HG03066 (cell line): Measurements from ENCODE around the gene ACSF3.
A peak's percentile ranks its signal among the peaks of the same experiment; 100 is the strongest.

Experiments
- ATAC-seq: cut with Tn5 transposase; IDR thresholded peaks from one replicate; pipeline ENCODE4 v1.9.1; 2021; ENCODE audit warnings: low read depth; ENCODE audit not compliant: unreplicated experiment

Gene ACSF3

DNA sequence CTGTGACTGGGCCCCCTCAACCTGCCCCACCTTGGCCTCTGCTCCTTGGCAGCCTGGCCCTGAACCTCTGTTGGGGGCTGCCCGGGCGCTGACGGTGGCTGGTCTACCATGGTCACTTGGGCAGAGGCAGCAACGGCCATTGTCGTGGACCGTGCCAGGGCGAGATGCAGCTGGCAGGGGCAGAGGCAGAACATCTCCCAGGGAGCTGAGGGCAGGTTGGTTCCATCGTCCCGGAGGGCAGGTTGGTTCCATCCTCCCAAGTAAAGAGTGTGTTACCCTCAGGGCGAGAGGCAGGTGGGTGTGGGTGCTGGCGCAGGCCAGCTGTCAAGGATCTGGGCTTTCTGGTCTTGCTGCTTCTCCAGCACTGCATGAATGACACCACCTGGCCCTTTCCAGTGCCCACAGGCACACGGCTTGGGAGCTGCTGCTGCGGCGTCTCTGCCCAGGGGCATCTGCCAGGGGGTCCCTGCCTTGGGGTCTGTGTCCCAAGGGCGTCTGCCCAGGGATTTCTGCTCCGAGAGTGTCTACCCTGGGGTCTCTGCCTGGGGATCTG is 12.0 kb downstream of the ACSF3 start:
- no peak for ATAC-seq

DNA sequence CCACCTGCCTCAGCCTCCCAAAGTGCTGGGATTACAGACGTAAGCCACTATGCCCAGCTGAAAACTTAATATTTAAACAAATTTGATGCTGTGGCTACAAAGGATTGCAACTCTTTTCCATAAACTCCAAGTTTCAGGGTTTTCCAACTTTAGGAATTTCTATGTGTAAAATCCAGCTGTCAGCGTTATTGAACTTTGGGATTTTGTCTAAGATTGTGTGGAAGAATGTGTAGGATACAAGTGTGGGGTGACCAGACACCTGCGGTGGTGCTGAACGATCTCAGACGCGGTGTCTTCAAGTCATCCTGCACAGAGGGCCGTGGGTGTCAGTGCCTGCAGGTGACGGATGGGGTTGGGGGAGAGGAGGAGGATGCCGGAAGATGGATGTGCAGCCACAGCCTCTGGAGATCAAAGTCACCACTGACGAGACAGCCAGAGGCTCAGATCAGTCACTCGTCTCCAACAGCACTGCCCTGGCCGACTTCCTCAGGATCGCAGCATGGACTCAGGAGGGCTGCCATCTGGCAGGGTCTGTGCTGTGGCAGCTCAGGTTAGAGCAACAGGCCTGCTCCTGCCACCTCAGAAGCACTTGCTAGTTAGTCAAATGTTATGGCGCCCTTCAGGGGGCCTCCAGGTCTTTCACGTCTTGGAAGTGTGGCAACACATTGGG is 13.0 kb downstream of the ACSF3 start:
- ATAC-seq = no peak

DNA sequence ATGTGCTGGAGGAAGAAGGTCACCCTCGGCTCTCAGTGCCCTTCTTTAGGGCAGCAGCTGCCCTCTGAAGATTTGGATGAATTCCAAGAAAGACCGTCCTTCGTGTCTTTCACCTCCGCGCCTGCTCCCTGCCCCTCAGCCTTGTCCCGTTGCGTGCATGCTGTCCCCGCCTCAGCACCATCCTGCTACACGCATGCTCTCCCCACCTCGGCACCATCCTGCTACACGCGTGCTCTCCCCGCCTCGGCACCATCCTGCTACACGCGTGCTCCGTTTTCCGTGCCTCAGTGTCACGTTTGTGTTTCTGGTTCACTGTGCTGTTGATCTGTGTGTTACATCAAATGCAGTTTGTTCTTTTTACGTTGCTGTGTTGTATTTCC is 13.5 kb downstream of the ACSF3 start:
- no peak for ATAC-seq

DNA sequence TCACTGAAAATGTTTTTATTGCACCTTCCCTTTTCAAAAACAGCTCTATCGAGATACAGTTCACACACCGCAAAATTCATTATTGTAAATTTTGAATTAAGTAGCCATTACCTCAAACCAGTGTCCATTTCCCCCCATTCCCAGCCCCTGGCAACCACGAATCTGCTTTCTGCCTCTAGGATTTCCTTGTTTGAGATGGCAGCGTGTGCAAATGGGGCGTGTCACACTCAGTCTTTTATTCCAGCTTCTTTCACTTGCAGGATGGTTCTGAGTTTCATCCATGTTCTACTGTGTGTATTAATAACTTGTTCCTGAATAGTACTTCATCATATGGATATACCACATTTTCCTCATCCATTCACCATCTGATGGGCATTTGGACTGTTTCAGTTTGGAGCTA is 14.8 kb downstream of the ACSF3 start:
- ATAC-seq = no peak

DNA sequence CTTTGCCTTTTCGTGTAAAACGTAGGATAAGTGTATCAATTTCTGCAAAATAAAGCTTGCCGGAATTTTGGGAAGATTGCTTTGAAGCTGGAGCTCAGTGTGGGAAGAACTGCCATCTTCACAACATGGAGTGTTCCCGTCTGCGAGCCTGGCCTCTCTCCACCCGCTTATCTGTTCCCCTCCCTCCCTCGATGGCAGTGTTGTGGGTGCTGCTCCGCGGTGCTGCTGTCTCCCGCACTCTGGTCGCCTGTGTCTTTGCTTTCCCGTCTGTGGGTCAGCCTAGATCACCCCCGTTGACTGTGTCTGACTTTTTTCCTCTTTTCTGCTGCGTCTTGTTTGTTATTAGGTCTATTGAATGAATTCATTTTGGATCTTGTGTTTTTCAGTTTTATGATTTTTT is 17.0 kb downstream of the ACSF3 start:
- ATAC-seq = no peak

DNA sequence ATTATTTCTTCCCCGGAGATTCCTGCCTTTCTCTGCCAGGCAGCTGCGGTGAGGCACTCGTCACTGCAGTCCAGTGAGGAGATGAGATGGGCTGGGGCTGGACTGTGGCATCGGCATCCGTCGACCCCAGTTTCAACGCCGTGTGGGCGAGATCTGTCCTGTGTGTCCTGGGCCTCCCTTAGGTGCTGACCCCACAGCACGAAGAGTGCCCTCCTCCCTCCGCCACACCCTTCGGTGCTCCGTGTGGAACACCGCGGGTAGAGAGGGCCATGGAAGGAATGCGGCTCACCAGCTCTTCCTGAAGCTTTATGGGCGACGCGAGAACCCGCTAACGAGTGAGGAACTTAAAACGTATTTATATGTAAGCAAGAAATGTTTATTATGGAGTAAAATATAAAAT is 17.6 kb downstream of the ACSF3 start:
- no peak for ATAC-seq

DNA sequence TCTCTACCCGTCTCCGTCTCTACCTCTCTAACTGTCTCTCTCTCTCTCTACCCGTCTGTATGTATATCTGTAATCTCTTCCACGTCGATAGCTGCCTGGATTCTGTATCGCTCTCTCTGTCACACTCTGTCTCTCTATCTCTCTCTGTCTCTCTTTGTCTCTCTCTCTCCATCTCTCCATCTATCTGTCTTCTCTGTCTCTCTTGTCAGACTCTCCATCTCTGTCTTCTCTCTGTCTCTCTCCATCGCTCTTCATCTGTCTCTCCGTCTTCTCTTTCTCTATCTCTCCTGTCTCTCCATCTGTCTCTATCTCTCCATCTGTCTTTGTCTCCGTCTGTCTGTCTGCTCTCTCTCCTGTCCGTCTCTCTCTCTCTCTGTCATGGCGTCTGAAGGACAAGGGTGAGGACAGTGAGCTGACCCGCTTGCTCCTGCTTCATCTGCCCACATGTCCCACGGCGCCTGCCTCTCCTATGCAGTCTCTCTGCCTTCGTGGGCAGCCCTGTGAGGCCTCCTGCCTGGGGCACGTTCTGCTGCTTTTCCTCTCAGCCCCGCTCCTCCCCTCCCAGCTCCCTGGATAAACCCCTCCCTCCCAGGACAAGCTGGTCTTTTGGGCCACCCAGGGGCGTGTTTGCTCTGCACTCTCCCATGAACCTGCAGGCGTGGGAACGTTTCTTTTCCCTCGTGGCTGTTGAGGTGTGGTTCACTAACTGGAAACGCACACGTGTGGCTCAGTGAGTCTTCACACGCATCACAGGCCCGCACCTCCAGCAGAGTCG is 18.9 kb downstream of the ACSF3 start:
- no peak for ATAC-seq

DNA sequence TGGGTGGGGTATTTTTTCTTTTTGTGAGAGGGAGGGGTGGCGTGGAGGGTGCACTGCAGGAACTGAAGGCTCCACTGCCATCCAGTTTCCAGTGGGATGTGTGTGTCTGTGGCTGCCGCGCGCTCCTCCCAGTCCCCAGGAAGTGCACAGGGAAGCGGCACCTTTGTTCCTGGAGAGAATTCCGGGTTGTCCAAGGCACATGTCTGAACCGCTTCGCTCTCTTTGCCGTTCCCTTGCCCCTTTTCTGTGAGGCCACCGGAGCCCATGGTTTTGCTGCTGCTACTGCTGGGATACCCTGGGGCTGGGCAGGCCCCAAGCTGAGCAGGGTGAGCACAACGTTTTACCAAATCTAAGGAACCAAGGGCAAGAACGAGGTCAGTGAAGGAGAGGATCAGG is 19.5 kb downstream of the ACSF3 start:
- ATAC-seq = no peak

DNA sequence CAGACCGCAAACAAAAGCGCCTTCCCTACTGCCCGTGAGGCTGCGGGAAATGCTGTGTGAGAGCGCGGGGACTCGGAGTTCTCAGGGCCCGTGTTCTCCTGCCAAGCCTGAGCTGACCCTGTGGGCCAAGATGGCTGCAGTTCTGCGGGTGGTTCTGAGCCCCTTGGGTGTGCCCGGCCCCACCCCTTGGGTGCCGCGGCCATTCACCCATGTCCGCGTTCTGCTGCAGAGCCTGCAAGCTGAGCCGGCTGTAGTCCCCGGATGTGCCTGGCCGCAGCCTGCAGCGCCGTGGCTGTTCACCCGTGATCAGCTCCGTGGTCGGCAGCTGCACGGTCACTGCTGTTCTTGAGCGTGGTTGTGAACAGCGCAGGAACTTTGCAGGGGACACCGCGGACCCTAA is 20.0 kb downstream of the ACSF3 start:
- ATAC-seq = no peak

DNA sequence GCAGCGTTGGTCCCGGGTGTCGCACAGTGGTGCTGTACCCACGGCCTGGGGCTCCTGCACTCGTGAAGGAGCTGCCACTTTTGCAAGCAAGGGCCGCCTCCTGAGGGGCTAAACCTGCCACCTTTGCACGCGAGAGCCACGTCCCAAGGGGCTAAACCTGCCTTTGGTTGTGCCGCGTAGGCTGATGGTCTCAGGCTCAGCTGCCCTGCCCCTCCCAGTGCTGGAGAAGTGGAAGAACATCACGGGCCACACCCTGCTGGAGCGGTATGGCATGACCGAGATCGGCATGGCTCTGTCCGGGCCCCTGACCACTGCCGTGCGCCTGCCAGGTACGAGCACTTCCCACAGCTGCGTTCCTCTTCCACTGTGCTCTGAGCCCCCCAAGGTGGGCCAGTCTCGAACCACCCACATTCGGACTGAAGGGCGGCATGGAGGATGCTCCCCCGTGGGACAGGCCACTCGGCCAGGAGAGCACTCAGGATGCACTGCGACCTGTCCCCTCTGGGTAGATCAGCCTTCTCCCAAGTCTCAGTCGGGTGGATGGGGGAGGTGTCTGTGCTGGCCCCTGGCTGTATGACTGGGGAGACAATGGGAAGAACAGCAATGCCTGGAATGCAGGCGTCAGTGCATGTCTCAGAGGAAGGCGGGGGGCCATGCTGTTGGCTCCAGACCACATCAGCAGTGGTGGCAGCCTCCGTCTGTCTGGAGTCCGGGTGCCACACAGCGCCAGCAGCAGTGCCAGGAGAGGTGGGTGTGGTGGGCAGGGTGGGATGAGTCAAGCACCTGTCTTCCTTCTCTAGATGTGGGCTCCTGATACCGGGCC is 20.7 kb downstream of the ACSF3 start:
- no peak for ATAC-seq

DNA sequence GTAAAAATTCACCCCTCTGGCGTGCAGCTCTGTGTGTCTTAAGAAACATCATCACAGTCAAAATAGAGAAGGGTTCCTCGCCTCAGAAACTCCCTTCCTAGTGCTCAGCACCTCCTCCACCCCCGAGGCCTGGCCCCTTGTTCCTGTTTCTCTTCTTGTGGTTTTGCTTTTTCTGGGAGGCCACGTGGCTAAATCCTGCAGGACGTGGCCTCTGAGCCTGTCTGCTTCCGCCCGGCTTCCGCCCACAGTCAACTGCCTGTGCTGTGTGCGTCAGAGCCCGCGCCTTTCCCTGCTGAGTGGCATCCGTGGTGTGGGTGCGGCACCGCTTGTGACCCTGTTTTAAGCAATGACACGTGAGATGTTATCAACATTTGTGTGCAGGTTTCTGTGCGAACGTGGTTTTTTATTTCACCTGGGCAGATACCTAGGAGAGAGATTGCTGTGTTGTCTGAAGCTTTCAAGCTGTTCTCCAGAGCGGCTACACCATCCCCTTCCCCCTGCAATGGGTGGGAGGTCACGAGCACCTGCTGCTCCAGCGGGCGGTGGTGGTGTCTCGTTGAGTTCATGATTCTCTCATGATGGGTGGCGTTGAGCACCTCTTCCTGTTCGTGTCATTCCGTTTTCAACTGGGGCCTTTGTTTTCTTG is 21.7 kb downstream of the ACSF3 start:
- ATAC-seq = peak; percentile 76

DNA sequence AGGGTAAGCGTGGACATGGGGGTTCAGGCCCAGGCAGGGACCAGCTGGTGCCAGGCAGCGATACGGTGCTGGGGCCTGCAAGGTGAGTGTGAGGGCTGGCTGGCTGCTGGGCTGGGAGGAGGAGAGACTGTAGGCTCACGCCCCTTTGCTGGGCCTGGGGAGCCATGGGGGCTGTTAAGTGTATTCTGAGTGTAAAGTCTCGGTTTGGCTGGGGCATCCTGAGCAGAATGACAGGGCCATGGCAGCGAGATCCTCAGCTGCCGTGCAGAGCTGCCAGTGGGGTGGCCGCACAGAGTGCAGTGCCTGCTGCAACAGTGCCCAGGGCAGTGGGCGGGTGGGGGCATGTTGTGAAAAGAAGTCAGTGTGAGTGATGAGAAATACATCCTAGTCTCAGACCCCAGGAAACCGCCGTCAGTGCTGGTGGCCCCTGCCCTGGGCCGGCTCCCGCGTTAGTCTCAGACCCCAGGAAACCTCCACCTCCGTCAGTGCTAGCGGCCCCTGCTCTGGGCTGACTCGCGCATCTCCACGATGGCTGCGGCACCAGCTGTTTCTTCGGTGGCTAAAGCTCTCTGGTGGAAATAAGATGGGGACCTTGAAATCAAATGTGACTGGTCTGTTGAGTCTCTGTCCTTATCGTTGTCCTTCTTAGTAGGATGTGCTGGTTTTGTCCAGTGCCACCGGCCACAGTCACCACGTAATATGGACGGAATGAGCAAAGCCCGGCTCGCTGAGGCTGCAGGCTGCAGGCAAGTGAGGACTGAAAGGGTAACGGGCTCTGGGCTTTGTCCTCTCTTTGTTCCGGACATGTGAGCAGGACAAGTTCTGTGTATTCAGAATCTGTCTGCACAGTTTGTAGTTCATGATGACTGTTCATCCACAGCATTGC is 22.9 kb downstream of the ACSF3 start:
- no peak for ATAC-seq

DNA sequence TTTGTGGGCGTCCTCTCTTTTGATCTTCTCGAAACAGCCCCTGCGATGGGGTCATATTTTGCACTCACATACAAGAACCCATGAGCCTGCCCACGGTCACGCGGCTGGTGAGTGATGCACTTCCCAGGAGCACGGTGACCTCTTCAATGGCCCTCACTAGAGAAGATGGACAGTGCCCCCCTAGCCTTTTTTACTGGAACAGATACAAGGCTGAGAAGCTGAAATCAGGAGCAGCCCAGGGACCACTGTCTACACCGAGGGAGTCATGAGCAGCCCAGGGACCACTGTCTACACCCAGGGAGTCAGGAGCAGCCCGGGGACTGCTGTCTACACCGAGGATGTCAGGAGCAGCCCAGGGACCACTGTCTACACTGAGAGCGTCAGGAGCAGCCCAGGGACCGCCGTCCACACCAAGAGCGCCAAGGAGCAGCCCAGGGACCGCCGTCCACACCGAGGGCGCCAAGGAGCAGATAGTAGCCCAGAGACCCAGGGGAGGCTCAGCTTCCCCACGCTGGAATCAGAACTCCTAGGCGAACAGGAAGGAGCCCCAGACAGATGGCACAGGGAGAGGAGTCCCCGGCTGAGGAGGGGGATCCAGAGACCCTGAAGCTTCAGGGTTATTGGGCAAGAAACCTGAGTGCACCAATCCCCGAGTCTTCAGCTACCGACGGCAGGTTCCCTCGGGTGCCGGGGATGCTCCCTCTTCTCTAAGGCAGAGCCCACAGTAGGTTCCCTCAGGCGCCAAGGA is 23.7 kb downstream of the ACSF3 start:
- ATAC-seq = no peak

DNA sequence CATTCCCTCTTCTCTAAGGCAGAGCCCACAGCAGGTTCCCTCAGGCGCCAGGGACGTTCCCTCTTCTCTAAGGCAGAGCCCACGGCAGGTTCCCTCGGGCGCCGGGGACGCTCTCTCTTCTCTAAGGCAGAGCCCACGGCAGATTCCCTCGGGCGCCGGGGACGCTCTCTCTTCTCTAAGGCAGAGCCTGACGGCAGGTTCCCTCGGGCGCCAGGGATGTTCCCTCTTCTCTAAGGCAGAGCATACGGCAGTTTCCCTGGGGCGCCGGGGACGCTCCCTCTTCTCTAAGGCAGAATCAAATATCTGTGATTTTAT is 24.3 kb downstream of the ACSF3 start:
- no peak for ATAC-seq

DNA sequence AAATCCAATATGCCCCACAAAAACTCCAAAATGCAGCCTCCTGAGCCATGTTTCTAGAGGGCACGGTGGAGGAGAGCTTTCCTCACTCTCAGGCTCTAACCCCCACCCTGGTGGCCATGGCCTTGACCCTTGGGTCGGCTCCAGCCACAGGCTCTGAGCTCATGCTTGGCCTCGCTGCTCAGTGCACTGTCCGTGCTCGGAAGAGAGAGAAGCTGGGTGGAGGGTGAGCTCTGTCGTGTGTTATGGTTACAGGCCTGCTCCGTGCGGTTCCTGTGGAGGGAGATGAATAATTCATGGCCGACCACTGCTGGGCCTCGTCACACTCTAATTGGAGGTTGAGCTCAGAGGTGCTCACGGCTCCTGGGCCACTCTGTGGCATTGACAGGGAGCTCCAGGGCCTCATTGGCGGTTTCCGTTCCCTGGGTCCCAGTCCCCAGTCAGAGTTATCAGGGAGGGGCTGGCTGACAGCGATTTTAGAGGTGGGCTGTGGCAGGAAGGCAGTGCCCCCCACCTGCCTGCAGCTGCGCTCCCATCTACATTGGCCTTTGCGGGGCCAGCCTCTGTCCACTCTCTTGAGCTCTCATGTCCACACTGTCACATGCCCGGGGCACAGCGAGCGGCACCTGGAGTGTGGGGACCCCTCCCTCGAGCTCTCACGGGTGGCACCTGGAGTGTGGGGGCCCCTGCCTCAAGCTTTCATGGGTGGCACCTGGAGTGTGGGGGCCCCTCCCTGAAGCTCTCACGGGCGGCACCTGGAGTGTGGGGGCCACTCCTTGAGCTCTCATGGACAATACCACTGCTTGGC is 24.9 kb downstream of the ACSF3 start:
- ATAC-seq = no peak

DNA sequence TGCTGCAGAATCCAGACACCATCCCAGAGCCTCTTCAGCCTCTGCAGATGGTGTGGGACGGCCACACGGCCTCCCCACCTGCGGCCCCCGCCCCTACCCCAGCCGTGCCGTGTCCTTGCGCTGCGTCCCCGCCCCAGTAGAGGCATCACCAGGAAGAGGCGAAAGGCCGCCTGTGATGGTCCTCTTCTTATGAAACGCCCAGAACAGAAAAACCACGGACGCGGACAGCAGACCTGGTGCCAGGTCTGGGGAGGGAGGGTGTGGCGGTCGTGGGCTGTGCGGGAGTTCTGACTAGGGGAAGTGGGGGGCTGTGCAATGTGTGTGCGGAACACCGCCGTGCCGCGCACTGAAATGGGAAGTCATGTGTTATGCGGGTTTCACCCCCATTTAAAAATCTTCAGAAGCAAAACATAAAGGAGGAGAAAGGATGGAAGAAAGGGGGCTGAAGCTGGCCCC is 25.5 kb downstream of the ACSF3 start:
- ATAC-seq = no peak

DNA sequence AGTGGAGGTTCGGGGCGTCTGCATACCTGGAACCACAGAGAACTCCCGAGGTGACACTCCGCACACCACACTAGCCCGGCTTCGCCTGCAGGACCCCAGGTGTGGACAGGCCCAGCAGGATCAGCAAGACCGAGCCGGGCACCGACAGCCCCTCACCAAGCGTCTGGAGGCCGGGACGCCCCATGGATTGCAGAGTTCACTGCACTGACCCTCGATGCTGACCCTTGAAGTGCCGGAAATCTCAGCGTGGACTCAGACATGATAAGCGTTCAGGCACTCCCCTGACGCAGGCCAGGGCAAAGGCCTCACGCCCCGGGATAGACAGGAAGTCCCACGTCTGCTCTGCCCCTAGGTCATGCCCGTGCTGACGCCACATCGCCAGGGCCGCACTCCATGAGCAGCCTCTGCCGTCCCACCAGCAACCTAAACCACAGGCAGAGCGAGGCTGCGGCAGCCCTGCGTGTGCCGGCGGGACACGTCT is 26.0 kb downstream of the ACSF3 start:
- no peak for ATAC-seq

DNA sequence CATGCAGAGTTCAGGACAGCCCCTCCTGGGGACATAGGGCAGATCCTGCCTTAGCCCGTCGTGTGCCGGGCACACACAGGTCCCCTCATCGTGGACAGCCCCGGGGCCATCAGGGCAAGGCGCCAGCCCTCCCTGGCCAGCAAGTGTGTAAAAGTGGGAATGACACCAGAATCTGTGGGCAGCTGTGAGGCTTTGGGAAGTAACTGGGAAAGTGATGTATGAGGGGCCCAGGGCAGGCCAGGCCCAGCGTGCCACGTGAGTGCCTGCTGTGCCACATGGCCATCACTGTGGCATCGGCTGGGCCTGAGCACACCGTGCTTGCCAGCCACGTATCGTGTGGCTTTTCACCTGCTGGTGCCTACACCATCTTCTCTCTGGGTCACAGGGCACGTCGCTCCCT is 26.6 kb downstream of the ACSF3 start:
- ATAC-seq = no peak
